Neural cell (in vitro differentiated cells): ENCODE results near the gene BABAM1. TPM values are rescaled to one million over a fixed set of nuclear protein-coding genes. Genes with fewer than 3 reads are reported as not detected.

ENCODE experiments used
- H2AFZ ChIP-seq: fragments of 200-600, 300-800 bp; sonication (generic), shearing (Covaris generic); 2 replicates; pipeline ENCODE4 v1.6.0; 2014; ENCODE audit warnings: low read depth, mild to moderate bottlenecking, antibody characterized with exemption, low read length, moderate library complexity
- H3F3A ChIP-seq: fragments of 200-600 bp; shearing (Covaris generic); 2 replicates; pipeline ENCODE4 v1.6.1; 2016; ENCODE audit warnings: mild to moderate bottlenecking, moderate library complexity, mixed read lengths, antibody characterized with exemption, low read length; ENCODE audit not compliant: insufficient read depth, poor library complexity, severe bottlenecking
- H3K27ac ChIP-seq: fragments of 200-600, 300-800 bp; sonication (generic), shearing (Covaris generic); 2 replicates; pipeline ENCODE4 v1.5.1; 2014; ENCODE audit warnings: mild to moderate bottlenecking, low read length, moderate library complexity
- H3K27me3 ChIP-seq: fragments of 300-800, 200-600 bp; sonication (generic), shearing (Covaris generic); 2 replicates; pipeline ENCODE4 v1.6.0; 2014; ENCODE audit warnings: mild to moderate bottlenecking, low read depth, low read length, moderate library complexity; ENCODE audit not compliant: insufficient read depth
- H3K36me3 ChIP-seq: fragments of 300-800, 200-600 bp; sonication (generic), shearing (Covaris generic); 2 replicates; pipeline ENCODE4 v1.5.1; 2014; ENCODE audit warnings: mild to moderate bottlenecking, antibody characterized with exemption, low read length, moderate library complexity; ENCODE audit not compliant: insufficient read depth
- H3K4me2 ChIP-seq: fragments of 300-800, 200-600 bp; sonication (generic), shearing (Covaris generic); 2 replicates; pipeline ENCODE4 v1.6.0; 2014; ENCODE audit warnings: mild to moderate bottlenecking, low read length
- H3K4me3 ChIP-seq: fragments of 300-800, 200-600 bp; sonication (generic), shearing (Covaris generic); 2 replicates; pipeline ENCODE4 v1.5.1; 2014; ENCODE audit warnings: mild to moderate bottlenecking, low read length, moderate library complexity
- H3K79me2 ChIP-seq: fragments of 200-600 bp; shearing (Covaris generic); replicated peaks from 2 replicates; pipeline ENCODE4 v1.6.0; 2014; ENCODE audit warnings: mild to moderate bottlenecking, low read length, moderate library complexity; ENCODE audit not compliant: insufficient read depth
- H3K9ac ChIP-seq: fragments of 300-800, 200-600 bp; sonication (generic), shearing (Covaris generic); 2 replicates; pipeline ENCODE4 v1.6.1; 2016; ENCODE audit warnings: mild to moderate bottlenecking, low read length, mixed read lengths
- H3K9me2 ChIP-seq: fragments of 200-600 bp; shearing (Covaris generic); 2 replicates; pipeline ENCODE4 v1.6.1; 2016; ENCODE audit warnings: mild to moderate bottlenecking, low read length, mixed read lengths; ENCODE audit not compliant: insufficient read depth
- H3K9me3 ChIP-seq: fragments of 200-600, 300-800 bp; sonication (generic), shearing (Covaris generic); 2 replicates; pipeline ENCODE4 v1.6.1; 2016; ENCODE audit warnings: mild to moderate bottlenecking, mixed run types, low read length, moderate library complexity, mixed read lengths
- H4K20me1 ChIP-seq: fragments of 200-600 bp; shearing (Covaris generic); 2 replicates; pipeline ENCODE4 v1.6.1; 2016; ENCODE audit warnings: mild to moderate bottlenecking, mixed run types; ENCODE audit not compliant: insufficient read depth
- EP300 ChIP-seq: fragments of 450-650 bp; conservative IDR thresholded peaks from 2 replicates; pipeline ENCODE4 v1.6.1; 2014; ENCODE audit warnings: antibody characterized with exemption, mild to moderate bottlenecking, moderate library complexity; ENCODE audit not compliant: poor library complexity, severe bottlenecking
- EZH2 ChIP-seq: fragments of 200-600, 300-800 bp; shearing (Covaris generic), sonication (generic); IDR thresholded peaks from 2 replicates; pipeline ENCODE4 v1.6.1; 2014; ENCODE audit warnings: antibody characterized with exemption, low read length, borderline replicate concordance, mild to moderate bottlenecking; ENCODE audit not compliant: insufficient read depth, poor library complexity, severe bottlenecking
- MXI1 ChIP-seq: fragments of 450-650 bp; conservative IDR thresholded peaks from 2 replicates; pipeline ENCODE4 v1.6.1; 2014; ENCODE audit warnings: antibody characterized with exemption, mild to moderate bottlenecking; ENCODE audit not compliant: poor library complexity, severe bottlenecking
- POLR2AphosphoS5 ChIP-seq: IDR thresholded peaks from 2 replicates; pipeline ENCODE4 v1.6.1; 2012
- RAD21 ChIP-seq: fragments of 450-650 bp; conservative IDR thresholded peaks from 2 replicates; pipeline ENCODE4 v1.6.1; 2014; ENCODE audit warnings: antibody characterized with exemption, mild to moderate bottlenecking, moderate library complexity
- SMC3 ChIP-seq: fragments of 450-650 bp; conservative IDR thresholded peaks from 2 replicates; pipeline ENCODE4 v1.6.1; 2014; ENCODE audit warnings: antibody characterized with exemption, mild to moderate bottlenecking, moderate library complexity; ENCODE audit not compliant: poor library complexity
- TAF1 ChIP-seq: IDR thresholded peaks from 2 replicates; pipeline ENCODE4 v1.6.1; 2012; ENCODE audit warnings: low read depth
- polyA plus RNA-seq: library from polyadenylated mRNA; depleted of rRNA; stranded (reverse); fragments of >200 nt; gene quantifications from 2 replicates; pipeline ENCODE4 v1.2.3, GENCODE V29; 2014
- TF ChIP-seq, protein P1 (sequence below): IDR thresholded peaks from 2 replicates; pipeline ENCODE4 v1.6.1; 2012; ENCODE audit warnings: borderline replicate concordance
- TF ChIP-seq, protein P2 (sequence below): fragments of 450-650 bp; IDR thresholded peaks from 2 replicates; pipeline ENCODE4 v1.5.1; 2014; ENCODE audit warnings: antibody characterized with exemption, mild to moderate bottlenecking, moderate library complexity; ENCODE audit not compliant: poor library complexity, severe bottlenecking

Gene BABAM1
- polyA plus RNA-seq, 1 donor from 2014 or later: 123 TPM

DNA sequence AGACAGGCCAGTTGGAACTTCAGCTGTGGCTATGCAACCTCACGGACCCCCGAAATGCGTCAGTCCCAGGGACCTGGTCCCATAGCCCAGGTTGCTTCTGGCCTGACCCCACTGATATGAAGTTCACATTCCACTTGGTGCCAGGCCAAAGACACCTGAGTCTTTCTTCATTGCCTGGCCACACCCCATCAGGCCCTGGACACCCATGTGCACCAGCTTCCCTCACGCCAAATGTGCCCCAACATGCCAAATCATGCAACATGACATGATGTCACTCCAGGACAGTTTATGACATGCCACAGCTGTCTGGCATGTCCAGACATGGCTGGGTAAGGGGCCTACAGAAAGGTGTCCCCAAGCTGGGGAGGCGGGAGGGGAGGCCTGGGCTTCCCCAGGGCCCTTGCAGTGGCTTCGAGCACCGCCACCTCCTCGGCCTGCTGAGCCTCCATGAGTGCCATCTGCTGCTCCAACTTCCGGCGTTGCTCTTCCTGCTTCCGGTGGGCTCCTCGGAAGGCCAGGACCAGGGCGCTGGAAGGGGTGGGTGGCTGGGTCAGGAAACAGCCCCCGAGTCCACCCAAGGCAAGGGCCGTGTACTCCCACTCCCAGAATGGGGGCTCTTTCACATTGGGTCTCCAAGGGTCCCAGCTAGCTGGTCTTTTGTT is 17.2 kb upstream of the BABAM1 start:
- Histone ChIP-seq H4K20me1 (no peaks in the 10 kb centered on the region), H3K9me2 (no peaks in the 10 kb centered on the region), H3K4me3 (no peak overlapping the region), H3K79me2 (peaks cover 13% of the 10 kb centered on the region), H3K4me2 (no peak overlapping the region), H3K27me3 (no peaks in the 10 kb centered on the region), H3K9ac (no peak overlapping the region), H3F3A (no peaks in the 10 kb centered on the region), H3K36me3 (no peaks in the 10 kb centered on the region), H3K9me3 (no peaks in the 10 kb centered on the region), H2AFZ (no peak overlapping the region), H3K27ac (no peak overlapping the region)
- TF ChIP-seq EP300 (no peak), TAF1 (no peak), EZH2 (no peak)
- TF ChIP-seq, protein P1, sequence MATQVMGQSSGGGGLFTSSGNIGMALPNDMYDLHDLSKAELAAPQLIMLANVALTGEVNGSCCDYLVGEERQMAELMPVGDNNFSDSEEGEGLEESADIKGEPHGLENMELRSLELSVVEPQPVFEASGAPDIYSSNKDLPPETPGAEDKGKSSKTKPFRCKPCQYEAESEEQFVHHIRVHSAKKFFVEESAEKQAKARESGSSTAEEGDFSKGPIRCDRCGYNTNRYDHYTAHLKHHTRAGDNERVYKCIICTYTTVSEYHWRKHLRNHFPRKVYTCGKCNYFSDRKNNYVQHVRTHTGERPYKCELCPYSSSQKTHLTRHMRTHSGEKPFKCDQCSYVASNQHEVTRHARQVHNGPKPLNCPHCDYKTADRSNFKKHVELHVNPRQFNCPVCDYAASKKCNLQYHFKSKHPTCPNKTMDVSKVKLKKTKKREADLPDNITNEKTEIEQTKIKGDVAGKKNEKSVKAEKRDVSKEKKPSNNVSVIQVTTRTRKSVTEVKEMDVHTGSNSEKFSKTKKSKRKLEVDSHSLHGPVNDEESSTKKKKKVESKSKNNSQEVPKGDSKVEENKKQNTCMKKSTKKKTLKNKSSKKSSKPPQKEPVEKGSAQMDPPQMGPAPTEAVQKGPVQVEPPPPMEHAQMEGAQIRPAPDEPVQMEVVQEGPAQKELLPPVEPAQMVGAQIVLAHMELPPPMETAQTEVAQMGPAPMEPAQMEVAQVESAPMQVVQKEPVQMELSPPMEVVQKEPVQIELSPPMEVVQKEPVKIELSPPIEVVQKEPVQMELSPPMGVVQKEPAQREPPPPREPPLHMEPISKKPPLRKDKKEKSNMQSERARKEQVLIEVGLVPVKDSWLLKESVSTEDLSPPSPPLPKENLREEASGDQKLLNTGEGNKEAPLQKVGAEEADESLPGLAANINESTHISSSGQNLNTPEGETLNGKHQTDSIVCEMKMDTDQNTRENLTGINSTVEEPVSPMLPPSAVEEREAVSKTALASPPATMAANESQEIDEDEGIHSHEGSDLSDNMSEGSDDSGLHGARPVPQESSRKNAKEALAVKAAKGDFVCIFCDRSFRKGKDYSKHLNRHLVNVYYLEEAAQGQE: no peak

DNA sequence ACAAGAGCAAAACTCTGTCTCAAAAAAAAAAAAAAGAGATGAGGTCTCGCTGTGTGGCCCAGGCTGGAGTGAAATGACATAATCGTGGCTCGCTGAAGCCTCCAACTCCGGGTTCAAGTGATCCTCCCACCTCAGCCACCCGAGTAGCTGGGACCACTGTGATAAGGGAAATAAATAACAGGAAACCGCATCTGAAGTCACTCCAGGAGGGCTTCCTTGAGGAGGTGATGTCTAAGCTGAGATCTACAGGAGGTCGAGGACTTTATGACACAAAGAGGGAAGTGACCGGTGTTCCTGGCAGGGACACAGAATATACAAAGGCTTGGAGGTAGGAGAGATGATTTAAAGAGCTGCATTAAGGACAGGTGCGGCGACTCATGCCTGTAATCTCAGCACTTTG is 12.6 kb upstream of the BABAM1 start:
- H2AFZ ChIP-seq: no peak overlapping the region
- H4K20me1 ChIP-seq: no peaks in the 10 kb centered on the region
- no peaks in the 10 kb centered on the region for H3K36me3 ChIP-seq
- no peak overlapping the region for H3K27ac ChIP-seq
- H3K4me2 ChIP-seq: no peak overlapping the region
- H3K9me2 ChIP-seq: no peaks in the 10 kb centered on the region
- peaks cover 7% of the 10 kb centered on the region for H3K9me3 ChIP-seq
- no peak overlapping the region for H3K4me3 ChIP-seq
- H3F3A ChIP-seq: no peaks in the 10 kb centered on the region
- no peak overlapping the region for H3K9ac ChIP-seq
- H3K27me3 ChIP-seq: no peaks in the 10 kb centered on the region
- H3K79me2 ChIP-seq: no peaks in the 10 kb centered on the region
- TF ChIP-seq MXI1: no peak
- TF ChIP-seq, protein P1: no peak
- no peak for TF ChIP-seq TAF1
- TF ChIP-seq, protein P2, sequence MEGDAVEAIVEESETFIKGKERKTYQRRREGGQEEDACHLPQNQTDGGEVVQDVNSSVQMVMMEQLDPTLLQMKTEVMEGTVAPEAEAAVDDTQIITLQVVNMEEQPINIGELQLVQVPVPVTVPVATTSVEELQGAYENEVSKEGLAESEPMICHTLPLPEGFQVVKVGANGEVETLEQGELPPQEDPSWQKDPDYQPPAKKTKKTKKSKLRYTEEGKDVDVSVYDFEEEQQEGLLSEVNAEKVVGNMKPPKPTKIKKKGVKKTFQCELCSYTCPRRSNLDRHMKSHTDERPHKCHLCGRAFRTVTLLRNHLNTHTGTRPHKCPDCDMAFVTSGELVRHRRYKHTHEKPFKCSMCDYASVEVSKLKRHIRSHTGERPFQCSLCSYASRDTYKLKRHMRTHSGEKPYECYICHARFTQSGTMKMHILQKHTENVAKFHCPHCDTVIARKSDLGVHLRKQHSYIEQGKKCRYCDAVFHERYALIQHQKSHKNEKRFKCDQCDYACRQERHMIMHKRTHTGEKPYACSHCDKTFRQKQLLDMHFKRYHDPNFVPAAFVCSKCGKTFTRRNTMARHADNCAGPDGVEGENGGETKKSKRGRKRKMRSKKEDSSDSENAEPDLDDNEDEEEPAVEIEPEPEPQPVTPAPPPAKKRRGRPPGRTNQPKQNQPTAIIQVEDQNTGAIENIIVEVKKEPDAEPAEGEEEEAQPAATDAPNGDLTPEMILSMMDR: no peak
- no peak for TF ChIP-seq POLR2AphosphoS5
- TF ChIP-seq EZH2: no peak
- no peak for TF ChIP-seq SMC3
- no peak for TF ChIP-seq RAD21
- TF ChIP-seq EP300: no peak
